Ishikawa (cell line): ENCODE results near the gene JMJD7.
A peak's percentile ranks its signal among the peaks of the same experiment; 100 is the strongest.

Experiments used
- CEBPB ChIP-seq: IDR thresholded peaks from 2 replicates; pipeline ENCODE4 v1.6.1; 2012
- CREB1 ChIP-seq: IDR thresholded peaks from 2 replicates; pipeline ENCODE4 v1.6.1; 2012; ENCODE audit warnings: low read depth
- EGR1 ChIP-seq: IDR thresholded peaks from 2 replicates; pipeline ENCODE4 v1.6.1; 2012
- EP300 ChIP-seq: IDR thresholded peaks from 2 replicates; pipeline ENCODE4 v1.6.1; 2012; ENCODE audit warnings: borderline replicate concordance
- FOXM1 ChIP-seq: IDR thresholded peaks from 2 replicates; pipeline ENCODE4 v1.6.1; 2012; ENCODE audit warnings: low read depth, borderline replicate concordance
- MAX ChIP-seq: IDR thresholded peaks from 2 replicates; pipeline ENCODE4 v1.6.1; 2012
- NFIC ChIP-seq: IDR thresholded peaks from 2 replicates; pipeline ENCODE4 v1.6.1; 2012
- RAD21 ChIP-seq: IDR thresholded peaks from 2 replicates; pipeline ENCODE4 v1.6.1; 2012; ENCODE audit warnings: low read depth
- REST ChIP-seq: IDR thresholded peaks from 2 replicates; pipeline ENCODE4 v1.6.1; 2012; ENCODE audit warnings: low read depth, mild to moderate bottlenecking
- TAF1 ChIP-seq: IDR thresholded peaks from 2 replicates; pipeline ENCODE4 v1.6.1; 2012; ENCODE audit warnings: low read depth, mild to moderate bottlenecking
- TCF12 ChIP-seq: IDR thresholded peaks from 2 replicates; pipeline ENCODE4 v1.6.1; 2012; ENCODE audit warnings: low read depth
- TEAD4 ChIP-seq: IDR thresholded peaks from 2 replicates; pipeline ENCODE4 v1.6.1; 2012
- USF1 ChIP-seq: IDR thresholded peaks from 2 replicates; pipeline ENCODE4 v1.6.1; 2012
- YY1 ChIP-seq: IDR thresholded peaks from 2 replicates; pipeline ENCODE4 v1.6.1; 2012; ENCODE audit warnings: low read depth
- ZBTB7A ChIP-seq: IDR thresholded peaks from 2 replicates; pipeline ENCODE4 v1.6.1; 2012; ENCODE audit warnings: low read depth

The JMJD7 gene

GRCh38 chr15:41866263-41866703 lies 38.4 kb downstream of the JMJD7 start:
- TF ChIP-seq FOXM1 (no peak), RAD21 (no peak)

GRCh38 chr15:41866872-41867579 lies 39.1 kb downstream of the JMJD7 start:
- TF ChIP-seq EGR1 (no peak), REST (peak; percentile 32; the same call in 1 of the 2 replicates)

GRCh38 chr15:41868321-41868720 lies 40.4 kb downstream of the JMJD7 start:
- TF ChIP-seq YY1 (no peak), MAX (no peak), RAD21 (no peak), TEAD4 (no peak), TAF1 (no peak), CREB1 (no peak), USF1 (no peak), FOXM1 (no peak), ZBTB7A (no peak), CEBPB (no peak), EP300 (no peak), EGR1 (no peak)

- TF ChIP-seq CREB1 (no peak), CEBPB (no peak), FOXM1 (no peak), TCF12 (no peak), NFIC (no peak), EP300 (no peak), RAD21 (no peak), MAX (no peak), YY1 (no peak), REST (no peak)
These were observed 42.1 kb downstream of the JMJD7 start for GRCh38 chr15:41869770-41870688.

- TF ChIP-seq TCF12 = no peak
- no peak for TF ChIP-seq RAD21
- TF ChIP-seq USF1 = no peak
- TF ChIP-seq REST = no peak
- no peak for TF ChIP-seq ZBTB7A
- TF ChIP-seq CREB1 = no peak
- TF ChIP-seq YY1 = no peak
- TF ChIP-seq TEAD4 = no peak
- no peak for TF ChIP-seq FOXM1
- no peak for TF ChIP-seq EGR1
- TF ChIP-seq NFIC = no peak
- no peak for TF ChIP-seq TAF1
- no peak for TF ChIP-seq EP300
- no peak for TF ChIP-seq CEBPB
- TF ChIP-seq MAX = no peak
These were observed 42.8 kb downstream of the JMJD7 start for GRCh38 chr15:41870689-41871081.
